Neural progenitor cell (in vitro differentiated cells): ENCODE measurements around the gene DGUOK. TPM values are rescaled to one million over a fixed set of nuclear protein-coding genes. Genes with fewer than 3 reads are reported as not detected.

Experiments used
- DNase-seq: peaks from one replicate; pipeline ENCODE4 v3.0.0-alpha.2; 2016; ENCODE audit warnings: low spot score
- H2AFZ ChIP-seq: fragments of 200-600 bp; sonication (generic); replicated peaks from 2 replicates; pipeline ENCODE4 v1.6.1; 2016; ENCODE audit warnings: antibody characterized with exemption
- H3F3A ChIP-seq: fragments of 200-600 bp; sonication (generic); 2 replicates; pipeline ENCODE4 v1.6.1; 2016; ENCODE audit warnings: antibody characterized with exemption, low read depth
- H3K27ac ChIP-seq: fragments of 200-600 bp; sonication (generic); 2 replicates; pipeline ENCODE4 v1.5.1; 2016; ENCODE audit warnings: mild to moderate bottlenecking
- H3K27me3 ChIP-seq: fragments of 200-600 bp; sonication (generic); 2 replicates; pipeline ENCODE4 v1.6.1; 2016; ENCODE audit warnings: mild to moderate bottlenecking, moderate library complexity
- H3K36me3 ChIP-seq: fragments of 200-600 bp; sonication (generic); 2 replicates; pipeline ENCODE4 v1.5.1; 2016
- H3K4me1 ChIP-seq: fragments of 200-600 bp; sonication (generic); 2 replicates; pipeline ENCODE4 v1.6.1; 2016; ENCODE audit warnings: mixed run types
- H3K4me2 ChIP-seq: fragments of 200-600 bp; sonication (generic); 2 replicates; pipeline ENCODE4 v1.6.1; 2016
- H3K4me3 ChIP-seq: fragments of 200-600 bp; sonication (generic); 2 replicates; pipeline ENCODE4 v1.5.1; 2016
- H3K79me2 ChIP-seq: fragments of 200-600 bp; sonication (generic); 2 replicates; pipeline ENCODE4 v1.6.1; 2016; ENCODE audit warnings: low read depth
- H3K9ac ChIP-seq: fragments of 200-600 bp; sonication (generic); 2 replicates; pipeline ENCODE4 v1.6.1; 2016
- H3K9me3 ChIP-seq: fragments of 200-600 bp; sonication (generic); 2 replicates; pipeline ENCODE4 v1.5.1; 2016; ENCODE audit warnings: low read depth
- H4K20me1 ChIP-seq: fragments of 200-600 bp; sonication (generic); 2 replicates; pipeline ENCODE4 v1.6.1; 2016; ENCODE audit warnings: low read depth
- H3K27ac Mint-ChIP-seq: 3 replicates; pipeline ENCODE4 v1.8.0; 2021; ENCODE audit warnings: mixed read lengths
- H3K27me3 Mint-ChIP-seq: 2 replicates; pipeline ENCODE4 v1.8.0; 2022; ENCODE audit warnings: low read depth, mild to moderate bottlenecking, inconsistent platforms, moderate library complexity, mixed read lengths; ENCODE audit not compliant: insufficient read depth
- H3K36me3 Mint-ChIP-seq: 3 replicates; pipeline ENCODE4 v1.8.0; 2021; ENCODE audit warnings: mixed read lengths
- H3K4me1 Mint-ChIP-seq: 3 replicates; pipeline ENCODE4 v1.8.0; 2021; ENCODE audit warnings: mixed read lengths
- H3K4me3 Mint-ChIP-seq: 3 replicates; pipeline ENCODE4 v1.8.0; 2021; ENCODE audit warnings: mild to moderate bottlenecking, moderate library complexity, mixed read lengths
- H3K9me3 Mint-ChIP-seq: 3 replicates; pipeline ENCODE4 v1.8.0; 2020; ENCODE audit warnings: mixed read lengths
- EZH2 ChIP-seq: fragments of 200-600 bp; sonication (generic); IDR thresholded peaks from 2 replicates; pipeline ENCODE4 v1.6.1; 2017; ENCODE audit warnings: antibody characterized with exemption, mild to moderate bottlenecking, moderate library complexity
- EZH2phosphoT487 ChIP-seq: fragments of 200-600 bp; sonication (generic); IDR thresholded peaks from 2 replicates; pipeline ENCODE4 v1.6.1; 2017; ENCODE audit warnings: antibody characterized with exemption
- total RNA-seq: library from RNA; depleted of rRNA; stranded (reverse); fragments of >200 nt; gene quantifications from 2 replicates; pipeline ENCODE4 v1.2.3, GENCODE V29; 2015; ENCODE audit warnings: low replicate concordance
- TF ChIP-seq, protein P1 (sequence below): fragments of 200-600 bp; sonication (generic); IDR thresholded peaks from 2 replicates; pipeline ENCODE4 v1.5.1; 2017; ENCODE audit warnings: antibody characterized with exemption, mild to moderate bottlenecking

Gene DGUOK
- total RNA-seq, 1 donor from 2014 or later, result 79.0 TPM

DNA sequence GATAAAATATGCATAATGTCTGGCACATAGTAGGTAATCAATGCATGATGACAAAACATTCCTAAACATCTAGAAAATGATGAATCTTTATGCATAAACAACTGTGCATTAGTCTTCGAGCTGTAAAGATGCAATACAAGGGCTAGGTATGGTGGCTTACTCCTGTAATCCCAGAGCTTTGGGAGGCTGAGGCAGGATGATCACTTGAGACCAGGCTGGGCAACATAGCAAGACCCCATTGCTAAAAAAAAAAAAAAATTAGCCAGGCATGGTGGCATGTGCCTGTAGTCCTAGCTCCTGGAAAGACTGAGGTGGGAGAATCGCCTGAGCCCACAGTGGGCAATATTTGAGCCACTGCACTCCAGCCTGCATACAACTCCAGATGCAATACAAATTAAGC lies 63.3 kb downstream of the DGUOK start:
- peaks cover 26% of the 10 kb centered on the region for H3K4me1 ChIP-seq
- TF ChIP-seq EZH2 (no peak), EZH2phosphoT487 (no peak)
- TF ChIP-seq, protein P1, sequence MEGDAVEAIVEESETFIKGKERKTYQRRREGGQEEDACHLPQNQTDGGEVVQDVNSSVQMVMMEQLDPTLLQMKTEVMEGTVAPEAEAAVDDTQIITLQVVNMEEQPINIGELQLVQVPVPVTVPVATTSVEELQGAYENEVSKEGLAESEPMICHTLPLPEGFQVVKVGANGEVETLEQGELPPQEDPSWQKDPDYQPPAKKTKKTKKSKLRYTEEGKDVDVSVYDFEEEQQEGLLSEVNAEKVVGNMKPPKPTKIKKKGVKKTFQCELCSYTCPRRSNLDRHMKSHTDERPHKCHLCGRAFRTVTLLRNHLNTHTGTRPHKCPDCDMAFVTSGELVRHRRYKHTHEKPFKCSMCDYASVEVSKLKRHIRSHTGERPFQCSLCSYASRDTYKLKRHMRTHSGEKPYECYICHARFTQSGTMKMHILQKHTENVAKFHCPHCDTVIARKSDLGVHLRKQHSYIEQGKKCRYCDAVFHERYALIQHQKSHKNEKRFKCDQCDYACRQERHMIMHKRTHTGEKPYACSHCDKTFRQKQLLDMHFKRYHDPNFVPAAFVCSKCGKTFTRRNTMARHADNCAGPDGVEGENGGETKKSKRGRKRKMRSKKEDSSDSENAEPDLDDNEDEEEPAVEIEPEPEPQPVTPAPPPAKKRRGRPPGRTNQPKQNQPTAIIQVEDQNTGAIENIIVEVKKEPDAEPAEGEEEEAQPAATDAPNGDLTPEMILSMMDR, result no peak
- H3F3A ChIP-seq, result peaks cover 12% of the 10 kb centered on the region
- H2AFZ ChIP-seq, result no peak overlapping the region
- H3K27me3 ChIP-seq, result peaks cover 15% of the 10 kb centered on the region
- peaks cover 62% of the 10 kb centered on the region for H4K20me1 ChIP-seq
- H3K36me3 ChIP-seq, result no peaks in the 10 kb centered on the region
- Mint-ChIP-seq H3K9me3 (no peaks in the 10 kb centered on the region), H3K27me3 (peaks cover 13% of the 10 kb centered on the region), H3K4me3 (no peak overlapping the region), H3K4me1 (peaks cover 36% of the 10 kb centered on the region), H3K36me3 (peaks cover 29% of the 10 kb centered on the region), H3K27ac (no peak overlapping the region)
- H3K4me2 ChIP-seq, result no peak overlapping the region
- peaks cover 56% of the 10 kb centered on the region for H3K79me2 ChIP-seq
- H3K9ac ChIP-seq, result no peak overlapping the region
- H3K27ac ChIP-seq, result no peak overlapping the region
- no peak overlapping the region for H3K4me3 ChIP-seq
- no peak for DNase-seq
- H3K9me3 ChIP-seq, result no peaks in the 10 kb centered on the region

DNA sequence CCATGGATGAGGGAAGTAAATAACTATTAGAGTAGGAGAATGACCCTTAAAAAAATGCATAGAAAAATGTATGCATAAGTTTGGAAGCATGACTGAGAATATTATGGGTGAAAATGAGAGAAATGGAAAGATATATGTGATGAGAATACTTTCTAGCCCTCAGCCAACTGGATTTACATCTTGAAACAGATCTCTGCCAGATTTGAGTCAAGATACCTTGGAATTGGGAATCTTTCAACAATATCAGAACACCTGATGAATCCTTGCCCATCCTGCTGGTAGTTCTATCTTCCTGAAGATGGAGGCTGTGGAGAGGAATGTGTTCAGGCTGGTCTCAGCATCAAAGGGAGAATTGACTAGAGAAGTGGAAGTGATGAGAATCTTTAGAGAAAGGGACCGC lies 63.9 kb downstream of the DGUOK start:
- Mint-ChIP-seq H3K27me3 (peaks cover 15% of the 10 kb centered on the region), H3K4me3 (no peak overlapping the region), H3K9me3 (no peaks in the 10 kb centered on the region), H3K4me1 (peaks cover 36% of the 10 kb centered on the region), H3K27ac (no peak overlapping the region), H3K36me3 (peaks cover 29% of the 10 kb centered on the region)
- Histone ChIP-seq H4K20me1 (peaks cover 68% of the 10 kb centered on the region), H3K4me2 (no peak overlapping the region), H3K9ac (no peak overlapping the region), H3K79me2 (peaks cover 58% of the 10 kb centered on the region), H3K27ac (no peak overlapping the region), H3K4me3 (no peak overlapping the region), H3K36me3 (no peaks in the 10 kb centered on the region), H3K27me3 (peaks cover 15% of the 10 kb centered on the region), H2AFZ (no peak overlapping the region), H3F3A (peaks cover 12% of the 10 kb centered on the region), H3K9me3 (no peaks in the 10 kb centered on the region), H3K4me1 (peaks cover 26% of the 10 kb centered on the region)
- TF ChIP-seq EZH2, result no peak
- TF ChIP-seq, protein P1, result no peak
- no peak for TF ChIP-seq EZH2phosphoT487
- no peak for DNase-seq

DNA sequence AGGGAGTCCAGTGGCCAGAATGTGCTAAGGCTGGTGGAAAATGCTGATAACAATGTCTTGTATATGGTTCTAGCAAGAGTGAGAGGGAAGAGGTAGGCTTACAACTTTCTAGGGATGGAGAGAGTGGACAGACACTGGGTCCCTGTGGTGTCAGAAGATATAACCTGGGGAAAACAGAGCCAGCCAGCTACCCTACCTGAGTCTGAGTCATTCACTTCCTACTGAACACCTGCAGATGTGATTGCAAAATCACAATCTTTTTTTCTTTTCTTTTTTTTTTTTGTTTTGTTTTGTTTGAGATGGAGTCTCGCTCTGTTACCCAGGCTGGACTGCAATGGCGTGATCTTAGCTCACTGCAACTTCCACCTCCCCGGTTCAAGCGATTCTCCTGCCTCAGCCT lies 65.4 kb downstream of the DGUOK start:
- Histone ChIP-seq H3K36me3 (no peaks in the 10 kb centered on the region), H3K27ac (no peak overlapping the region), H2AFZ (no peak overlapping the region), H3K9me3 (no peaks in the 10 kb centered on the region), H3K27me3 (peaks cover 2% of the 10 kb centered on the region), H4K20me1 (peaks cover 78% of the 10 kb centered on the region), H3K4me3 (no peak overlapping the region), H3F3A (peaks cover 2% of the 10 kb centered on the region), H3K79me2 (peaks cover 56% of the 10 kb centered on the region), H3K9ac (no peak overlapping the region), H3K4me1 (peaks cover 15% of the 10 kb centered on the region), H3K4me2 (no peak overlapping the region)
- Mint-ChIP-seq H3K4me1 (peaks cover 25% of the 10 kb centered on the region), H3K36me3 (peaks cover 24% of the 10 kb centered on the region), H3K4me3 (no peak overlapping the region), H3K27me3 (peaks cover 9% of the 10 kb centered on the region), H3K9me3 (no peaks in the 10 kb centered on the region), H3K27ac (no peak overlapping the region)
- no peak for DNase-seq
- TF ChIP-seq EZH2, result no peak
- TF ChIP-seq EZH2phosphoT487, result no peak
- TF ChIP-seq, protein P1, result no peak
